HG03039 (cell line): Measurements from ENCODE around the gene IGSF11.
"Not testable (repeated sequence)": the region's sequence is repeated elsewhere in the genome, so short reads cannot be mapped to it uniquely, and the experiment has no call there.

Experiments used
- ATAC-seq: cut with Tn5 transposase; IDR thresholded peaks from one replicate; pipeline ENCODE4 v1.9.1; 2021; ENCODE audit warnings: mild to moderate bottlenecking, moderate library complexity; ENCODE audit not compliant: unreplicated experiment

The IGSF11 gene

GRCh38 chr3:118990823-118991560 is 43.7 kb downstream of the IGSF11 start:
- ATAC-seq = no peak

DNA sequence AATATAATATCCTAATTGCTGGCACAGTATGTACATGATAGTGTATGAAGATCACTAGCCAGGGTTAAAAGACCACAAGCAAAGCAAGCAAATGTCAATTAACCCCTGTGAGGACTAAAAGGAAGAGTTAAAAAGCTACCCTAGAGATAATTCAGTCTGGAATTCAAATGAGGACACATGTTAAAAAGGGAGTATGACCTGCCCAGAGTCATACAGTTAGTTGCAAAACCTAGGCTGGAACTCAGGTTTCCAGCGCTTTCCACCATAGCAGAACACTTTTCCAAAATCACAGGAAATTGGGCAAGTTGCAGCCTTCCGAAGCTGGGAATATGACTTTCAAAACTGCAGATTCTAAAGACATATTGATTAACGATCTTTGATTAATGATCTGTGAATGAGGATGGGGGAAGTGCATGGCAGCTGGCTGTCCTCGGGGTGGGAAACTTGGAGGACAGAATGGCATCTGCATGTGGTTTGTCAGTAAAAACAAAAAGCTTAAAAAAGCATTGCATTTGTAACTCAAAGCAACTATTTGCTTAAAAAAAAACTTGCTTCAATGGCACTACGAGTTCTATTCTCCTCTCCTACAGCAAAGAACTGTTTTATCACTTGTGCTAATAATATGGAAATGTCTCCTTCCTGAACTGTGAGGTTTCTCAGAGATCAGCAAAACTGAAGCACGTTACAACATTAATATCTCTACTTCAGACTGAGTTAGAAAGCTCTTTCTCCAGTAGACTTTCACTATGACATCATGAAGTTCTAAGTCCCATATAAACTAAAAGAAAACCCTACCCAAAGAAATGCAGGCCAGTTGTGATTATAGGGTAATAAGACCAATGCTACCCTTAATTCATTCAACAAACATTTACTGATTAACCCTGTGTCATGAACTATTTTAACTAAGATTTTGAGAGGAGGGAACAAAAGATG is 46.2 kb downstream of the IGSF11 start:
- no peak for ATAC-seq

- ATAC-seq = no peak
Observed at GRCh38 chr3:118987477-118987876, 47.2 kb downstream of the IGSF11 start.

GRCh38 chr3:118986734-118987133 is 47.9 kb downstream of the IGSF11 start:
- ATAC-seq = no peak

DNA sequence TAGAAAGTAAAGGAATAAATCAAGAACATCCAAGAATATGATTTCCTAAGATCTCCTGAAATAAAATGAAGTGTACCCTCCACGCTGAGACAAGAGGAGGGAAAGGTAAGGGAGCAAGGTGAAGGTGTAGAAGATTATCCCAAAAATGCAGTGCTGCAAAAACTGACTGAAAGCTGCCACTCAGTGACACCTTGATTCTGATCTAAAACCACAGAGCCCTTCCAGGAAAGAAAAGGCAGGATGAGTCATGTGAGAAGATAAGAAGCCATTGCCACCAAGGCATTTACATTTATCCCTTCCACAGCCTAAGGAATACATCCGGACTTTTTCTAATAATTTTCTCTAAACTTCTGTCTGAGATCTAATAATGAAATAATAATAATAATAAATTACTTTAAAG is 49.9 kb downstream of the IGSF11 start:
- ATAC-seq = no peak

DNA sequence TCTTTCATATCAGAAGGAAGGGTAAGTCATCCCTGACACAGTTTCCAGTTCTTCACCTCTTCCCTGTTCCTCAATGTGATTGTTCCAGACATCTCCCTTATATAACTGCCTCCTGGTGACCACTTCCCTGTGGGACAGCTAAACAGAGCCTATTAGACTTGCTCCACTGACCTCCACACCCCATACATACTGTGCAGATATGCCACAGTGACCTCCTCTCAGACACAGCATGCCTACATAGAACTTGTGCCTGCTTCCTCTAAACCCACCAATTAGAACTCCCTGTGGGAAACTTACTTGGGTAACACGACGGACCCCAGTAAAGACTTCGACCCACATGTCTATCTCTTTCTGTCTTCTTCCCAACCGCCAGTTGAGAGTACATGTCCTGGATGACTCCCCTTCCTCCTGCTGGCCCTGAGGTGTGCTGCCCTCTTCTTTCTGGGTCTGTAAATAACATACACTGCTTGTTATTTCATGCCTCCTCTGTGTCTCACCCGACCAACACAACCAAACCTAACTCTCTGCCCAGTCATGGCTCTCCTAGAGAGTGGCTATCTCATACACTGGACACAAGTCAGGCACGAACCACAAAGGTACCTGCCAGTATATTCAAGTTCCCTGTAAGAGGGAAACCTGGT is 53.0 kb downstream of the IGSF11 start:
- no peak for ATAC-seq

GRCh38 chr3:118980832-118981231 is 53.8 kb downstream of the IGSF11 start:
- ATAC-seq = no peak

DNA sequence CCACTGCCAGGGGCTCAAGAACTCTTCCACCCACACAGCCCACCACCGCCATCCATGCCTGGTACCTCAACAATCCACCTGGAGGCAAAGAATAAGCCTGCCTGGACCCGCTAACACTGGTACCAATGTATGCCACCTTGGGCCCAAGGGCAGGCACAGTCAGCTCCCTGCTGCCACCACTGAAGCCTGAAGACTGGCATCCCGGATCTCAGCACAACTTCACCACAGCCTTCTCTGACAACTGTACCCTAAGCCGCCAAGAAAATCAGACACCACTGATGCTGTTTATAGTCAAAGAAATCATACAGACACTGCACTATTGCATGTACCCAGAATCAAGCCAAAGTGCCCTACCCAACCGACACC is 56.3 kb downstream of the IGSF11 start:
- no peak for ATAC-seq

DNA sequence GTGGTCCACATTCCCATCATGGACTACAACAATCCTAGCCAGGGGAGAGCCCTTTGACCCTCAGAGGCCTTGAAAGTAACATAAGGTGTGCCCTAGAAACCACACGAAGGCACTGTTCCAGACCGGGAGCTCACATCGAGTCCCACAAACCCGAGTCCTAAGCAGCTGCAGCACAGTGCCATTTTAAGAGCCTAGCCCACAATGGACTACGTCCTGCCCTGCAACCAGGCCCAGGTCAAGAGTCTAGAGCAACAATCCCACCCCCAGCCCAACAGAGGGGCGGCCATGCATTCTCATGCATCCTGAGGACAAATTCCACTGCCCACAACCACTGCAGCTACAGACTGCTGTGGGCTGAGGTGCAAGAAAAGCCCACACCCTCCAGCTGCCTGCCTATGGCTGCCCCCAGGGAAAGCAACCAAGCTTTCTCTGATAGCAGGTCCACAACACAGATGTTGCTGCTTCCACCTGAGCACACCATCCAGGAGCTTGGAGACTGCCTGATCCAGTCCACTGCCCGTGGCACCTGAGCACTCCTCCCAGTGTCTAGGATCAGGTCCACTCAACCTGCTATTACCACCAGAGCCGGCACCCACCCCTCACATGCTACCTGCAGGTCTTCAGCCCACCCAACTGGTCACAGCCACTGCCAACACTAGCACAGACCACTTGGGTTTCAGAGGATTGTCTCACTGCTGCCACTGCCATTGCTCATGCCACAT is 56.8 kb downstream of the IGSF11 start:
- no peak for ATAC-seq

- ATAC-seq = no peak
Observed at GRCh38 chr3:118977118-118977517, 57.5 kb downstream of the IGSF11 start.

DNA sequence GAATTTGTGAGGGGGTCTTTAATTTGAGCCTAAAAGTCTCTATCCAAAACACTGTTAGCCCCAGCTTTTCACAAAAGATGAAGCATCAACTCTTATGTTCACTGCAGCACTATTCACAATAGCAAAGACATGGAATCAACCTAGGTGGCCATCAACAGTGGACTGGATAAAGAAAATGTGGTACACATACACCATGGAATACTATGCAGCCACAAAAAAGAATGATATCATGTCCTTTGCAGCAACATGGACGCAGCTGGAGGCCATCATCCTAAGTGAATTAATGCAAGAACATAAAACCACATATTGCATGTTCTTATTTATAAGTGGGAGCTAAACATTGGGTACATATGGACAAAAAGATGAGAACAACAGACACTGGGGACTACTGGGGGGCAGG is 59.2 kb downstream of the IGSF11 start:
- not testable (repeated sequence) for ATAC-seq

- no peak for ATAC-seq
Observed at GRCh38 chr3:118974356-118975097, 60.1 kb downstream of the IGSF11 start.

GRCh38 chr3:118973050-118973449 is 61.6 kb downstream of the IGSF11 start:
- no peak for ATAC-seq

GRCh38 chr3:118970819-118971218 is 63.8 kb downstream of the IGSF11 start:
- no peak for ATAC-seq

GRCh38 chr3:118968640-118969039 is 66.0 kb downstream of the IGSF11 start:
- ATAC-seq = no peak

- ATAC-seq = no peak
Observed at GRCh38 chr3:118968111-118968510, 66.5 kb downstream of the IGSF11 start.

DNA sequence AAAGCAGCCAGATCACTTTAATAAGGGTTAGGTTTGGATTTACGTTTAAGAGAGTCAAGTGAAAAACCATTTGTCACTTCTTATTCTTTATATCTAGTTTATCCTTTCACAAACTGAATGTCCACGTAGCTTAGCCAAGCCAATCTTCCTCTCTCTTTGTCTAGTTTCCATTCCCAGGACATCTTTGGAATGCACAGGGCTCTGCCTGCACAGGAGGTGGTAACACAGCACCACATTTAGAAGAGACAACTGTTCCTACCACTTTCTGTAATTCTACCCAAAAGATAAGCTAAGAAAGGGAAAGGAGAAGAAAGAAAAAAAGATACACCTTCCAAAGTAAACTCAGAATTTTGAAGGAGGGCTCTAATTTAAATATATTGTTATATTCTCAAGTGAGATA is 67.9 kb downstream of the IGSF11 start:
- ATAC-seq = no peak

DNA sequence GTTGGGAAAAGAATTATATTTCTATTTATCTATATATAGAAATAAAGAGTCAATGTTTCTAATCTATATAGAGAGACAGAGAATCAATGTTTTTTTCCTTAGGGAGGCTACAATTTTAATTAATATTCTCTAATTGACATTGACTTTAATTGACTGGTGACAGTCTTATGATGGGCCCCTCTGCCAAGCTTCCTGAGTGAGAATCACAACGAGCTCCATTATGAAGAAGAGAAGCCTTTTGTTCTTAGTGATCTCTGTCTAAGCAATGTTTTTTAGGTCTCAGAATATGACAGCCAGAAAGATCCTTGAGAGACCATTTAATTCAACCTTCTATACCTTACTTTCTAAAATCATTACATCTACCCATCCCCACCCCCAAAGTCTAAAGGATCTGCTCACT is 70.9 kb downstream of the IGSF11 start:
- no peak for ATAC-seq

DNA sequence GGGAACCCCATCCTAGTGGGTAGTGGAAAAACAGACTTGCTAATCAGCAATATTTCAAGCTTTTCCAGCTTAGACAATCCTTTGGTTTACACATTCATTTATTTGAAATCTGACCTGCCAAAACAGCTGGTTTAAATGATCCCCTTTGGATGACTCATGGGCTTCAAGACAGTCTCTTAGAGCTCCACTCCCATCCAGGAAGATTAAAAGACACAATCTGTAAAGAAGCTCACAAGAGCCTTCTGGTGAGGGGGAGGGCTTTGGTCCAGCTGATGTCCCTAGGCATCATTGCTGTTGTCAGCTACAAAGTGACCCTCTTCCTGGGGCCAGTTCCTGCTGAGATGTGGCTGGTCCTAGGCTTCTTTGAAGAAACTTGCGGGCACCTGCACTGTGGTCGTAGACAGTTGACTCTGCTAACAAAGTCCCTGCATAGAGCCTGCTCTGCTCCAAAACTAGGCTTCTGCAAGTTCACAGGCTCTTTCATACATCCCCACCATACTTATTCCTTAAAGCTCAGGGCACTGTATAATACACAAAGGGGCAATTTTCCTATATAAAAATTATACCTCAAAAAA is 73.7 kb downstream of the IGSF11 start:
- no peak for ATAC-seq
